ENCODE results near the gene MICB.
"Not testable (repeated sequence)": the region's sequence is repeated elsewhere in the genome, so short reads cannot be mapped to it uniquely, and the experiment has no call there.

The MICB gene

DNA sequence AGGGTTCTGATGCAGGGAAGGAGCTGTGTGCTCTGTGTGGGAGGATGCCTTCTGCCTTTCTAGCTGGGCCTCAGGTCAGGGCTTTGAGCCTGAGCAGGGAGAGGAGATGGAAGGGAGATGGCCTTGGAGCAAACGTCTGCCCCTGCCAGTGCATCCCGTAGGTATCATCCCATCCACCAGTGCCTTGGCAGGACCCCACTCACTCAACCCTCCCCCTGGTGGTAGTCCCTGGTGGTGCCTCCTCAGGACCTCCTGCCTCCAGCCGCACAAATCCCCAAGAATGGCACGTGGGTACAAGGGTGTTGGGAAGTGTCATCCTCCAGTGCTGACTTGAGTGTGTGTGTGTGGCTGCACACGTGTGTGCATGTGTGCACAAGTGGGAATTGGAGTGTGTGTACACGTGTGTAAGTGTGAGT, 23.1 kb upstream of the MICB start:
- DNase-seq (ENCODE audit: low spot score) = no peak

- DNase-seq (ENCODE audit: low spot score) = no peak
These were observed 21.3 kb upstream of the MICB start for GRCh38 chr6:31476515-31477139.

DNA sequence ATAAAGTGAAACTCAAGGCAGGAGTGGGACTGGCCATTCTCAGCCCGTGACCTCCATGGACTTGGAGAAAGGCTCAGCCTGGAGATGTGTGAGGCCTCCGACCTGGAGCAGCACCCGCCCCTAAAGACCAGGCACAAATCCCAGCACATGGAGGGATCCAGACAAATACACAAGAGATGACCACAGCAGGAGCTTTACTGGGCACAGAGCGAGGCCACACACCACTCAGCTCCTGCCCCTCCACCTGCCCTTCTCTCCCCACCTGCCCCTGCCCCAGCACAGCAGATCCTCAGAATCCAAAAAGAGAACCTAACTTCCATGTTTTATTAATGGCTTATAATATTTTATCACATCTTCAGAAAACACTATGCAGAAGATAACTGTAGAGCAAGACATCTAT, 20.4 kb upstream of the MICB start:
- no peak for DNase-seq (ENCODE audit: low spot score)

GRCh38 chr6:31478186-31478950, 19.6 kb upstream of the MICB start:
- no peak for DNase-seq (ENCODE audit: low spot score)

GRCh38 chr6:31479151-31479932, 18.6 kb upstream of the MICB start:
- no peak for DNase-seq (ENCODE audit: low spot score)

GRCh38 chr6:31479933-31480535, 17.9 kb upstream of the MICB start:
- DNase-seq (ENCODE audit: low spot score) = no peak

GRCh38 chr6:31480574-31480973, 17.4 kb upstream of the MICB start:
- no peak for DNase-seq (ENCODE audit: low spot score)

DNA sequence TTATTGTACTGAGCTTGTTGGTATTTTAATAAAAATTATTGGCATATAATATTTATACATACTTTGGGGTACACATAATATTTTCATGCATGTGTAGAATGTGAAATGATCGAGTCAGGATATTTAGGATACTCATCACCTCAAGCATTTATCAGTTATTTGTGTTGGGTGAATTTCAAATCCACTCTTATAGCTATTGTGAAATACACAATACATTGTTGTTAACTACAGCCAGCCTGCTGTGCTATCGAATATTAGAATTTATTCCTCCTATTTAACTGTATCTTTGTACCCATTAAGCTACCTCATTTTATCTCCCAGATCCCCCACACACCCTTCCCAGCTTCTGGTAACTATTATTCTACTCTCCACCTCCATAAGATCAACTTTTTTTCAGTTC, 14.6 kb upstream of the MICB start:
- DNase-seq (ENCODE audit: low spot score) = no peak

DNA sequence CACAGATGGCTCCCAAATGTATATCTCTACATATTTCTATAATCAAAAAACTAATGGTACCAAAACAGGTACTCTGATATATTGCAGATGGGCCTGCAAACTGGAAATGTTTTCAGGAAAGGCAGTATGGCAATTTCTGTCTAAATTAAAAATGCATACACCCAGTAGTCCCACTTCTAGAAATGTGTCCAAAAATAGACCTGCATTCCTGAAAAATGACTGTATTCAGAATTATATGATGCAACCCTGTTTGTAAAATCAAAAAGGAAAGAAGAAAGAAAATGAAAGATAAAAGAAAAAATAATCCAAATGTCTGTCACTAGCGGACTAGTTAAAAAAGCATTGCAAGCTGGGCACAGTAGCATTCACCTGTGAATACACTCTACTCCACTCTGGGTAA, 12.9 kb upstream of the MICB start:
- DNase-seq (ENCODE audit: low spot score) = no peak

GRCh38 chr6:31486065-31486837, 11.7 kb upstream of the MICB start:
- not testable (repeated sequence) for DNase-seq (ENCODE audit: low spot score)

- DNase-seq (ENCODE audit: low spot score) = not testable (repeated sequence)
These were observed 10.3 kb upstream of the MICB start for GRCh38 chr6:31487674-31488073.

- no peak for DNase-seq (ENCODE audit: low spot score)
These were observed 8.9 kb upstream of the MICB start for GRCh38 chr6:31489086-31489485.

GRCh38 chr6:31490115-31490873, 7.7 kb upstream of the MICB start:
- no peak for DNase-seq (ENCODE audit: low spot score)

GRCh38 chr6:31493550-31493874, 4.4 kb upstream of the MICB start:
- DNase-seq (ENCODE audit: low spot score) = not testable (repeated sequence)

- peak; percentile 77 for DNase-seq (ENCODE audit: low spot score)
These were observed 3.9 kb upstream of the MICB start for GRCh38 chr6:31493875-31494694.

DNA sequence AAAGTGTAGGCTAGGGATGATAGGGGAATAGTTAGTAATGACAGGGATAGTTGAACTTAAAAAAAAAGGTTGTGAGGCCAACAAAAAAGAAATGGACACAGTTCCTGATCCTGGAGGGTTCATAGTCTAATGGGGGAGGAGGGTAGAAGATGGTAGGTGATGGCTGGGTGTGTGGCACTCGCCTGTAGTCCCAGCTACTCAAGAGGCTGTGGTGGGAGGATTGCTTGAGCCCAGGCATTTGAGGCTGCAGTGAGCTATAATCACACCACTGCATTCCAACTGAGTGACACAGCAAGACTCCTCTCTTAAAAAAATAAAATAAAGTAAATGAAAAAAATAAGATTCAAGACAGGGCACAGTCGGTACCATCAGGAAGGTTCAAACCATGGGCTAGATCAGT, 2.4 kb upstream of the MICB start:
- DNase-seq (ENCODE audit: low spot score) = peak; percentile 57

GRCh38 chr6:31496826-31497225, 1.1 kb upstream of the MICB start:
- not testable (repeated sequence) for DNase-seq (ENCODE audit: low spot score)

GRCh38 chr6:31498748-31499147, 803 bp downstream of the MICB start:
- DNase-seq (ENCODE audit: low spot score) = peak; percentile 22

GRCh38 chr6:31499648-31500047, 1.7 kb downstream of the MICB start:
- not testable (repeated sequence) for DNase-seq (ENCODE audit: low spot score)

GRCh38 chr6:31502586-31502985, 4.6 kb downstream of the MICB start:
- no peak for DNase-seq (ENCODE audit: low spot score)

All from kidney tubule cell (primary cell).